Right lobe of liver (tissue), 6 donors: ENCODE measurements around the gene ATP11B. TPM values are rescaled to one million over a fixed set of nuclear protein-coding genes. Genes with fewer than 3 reads are reported as not detected.
A peak's percentile ranks its signal among the peaks of the same experiment; 100 is the strongest.

Source experiments
- ATAC-seq, 4 donors: fragments of 200-7000 bp; cut with Tn5 transposase; one replicate each; pipeline ENCODE4 v1.9.1; 2020; ENCODE audit warnings: mild to moderate bottlenecking in 4 of 4, moderate library complexity in 4 of 4
- DNase-seq, 3 donors: peaks; one replicate each; pipeline ENCODE4 v3.0.0-alpha.2; 2020
- H3K27ac ChIP-seq, 3 donors: fragments of 200-600 bp; one replicate each; pipeline ENCODE4 v1.8.0; 2022
- H3K27me3 ChIP-seq, 2 donors: fragments of 200-600 bp; one replicate each; pipeline ENCODE4 v1.8.0; 2022
- H3K36me3 ChIP-seq, 4 donors: fragments of 200-600 bp; sonication (generic) in 1 of 4; one replicate each; pipeline versions ENCODE4 v1.5.1 to v1.8.0; 2017 to 2022; ENCODE audit warnings: control low read depth in 1 of 4
- H3K4me1 ChIP-seq, 4 donors: fragments of 200-600 bp; sonication (generic) in 1 of 4; one replicate each; pipeline versions ENCODE4 v1.5.1 to v1.8.0; 2017 to 2022; ENCODE audit warnings: control low read depth in 1 of 4
- H3K4me3 ChIP-seq, 3 donors: fragments of 200-600 bp; one replicate each; pipeline ENCODE4 v1.8.0; 2022
- H3K9me3 ChIP-seq, 4 donors: fragments of 200-600 bp; sonication (generic) in 1 of 4; one replicate each; pipeline versions ENCODE4 v1.5.1 to v1.8.0; 2017 to 2022; ENCODE audit warnings: control low read depth in 1 of 4
- POLR2A ChIP-seq: fragments of 450-650 bp; IDR thresholded peaks from one replicate; pipeline ENCODE4 v1.6.1; 2017; ENCODE audit warnings: antibody characterized with exemption, mild to moderate bottlenecking
- WGBS: methylation state at CpG from one replicate; pipeline ENCODE4 v1.1.6; 2018; ENCODE audit warnings: low coverage, low lambda C conversion rate; ENCODE audit not compliant: insufficient coverage; ENCODE audit errors: missing lambda C conversion rate; 5-methylcytosine and 5-hydroxymethylcytosine counted together
- intact Hi-C, 2 donors: fragments of 100-400 bp; cut with DNase I; formaldehyde crosslinking; loops; one replicate each; pipeline versions ENCODE4 v1.11.2 to v1.14.1; 2022
- total RNA-seq, 6 experiments: library from RNA; depleted of rRNA in 2 of 6; stranded (reverse); fragments of >200 nt in 2 of 6; fragmentation: NEBNext Ultra II Directional in 3 of 6; extraction: Animal tissue kit (Norgen Biotek cat#: 25700) in 3 of 6; gene quantifications; one replicate each; pipeline versions ENCODE4 v1.1.0 to v1.2.4, GENCODE V29; 2016 to 2023
- TF ChIP-seq, protein P1 (sequence below), 4 donors: fragments of 200-600 bp in 3 of 4; fragments of 450-650 bp in 1 of 4; IDR thresholded peaks; one replicate each; pipeline versions ENCODE4 v1.5.1 to v1.8.0; 2016 to 2022; ENCODE audit warnings: antibody characterized with exemption in 4 of 4, mild to moderate bottlenecking in 2 of 4
- donor health status: DM: no; HTN: yes; CAD: no.
- donor health status: DM: no; HTN: no; CAD: no.
- donor health status: DM: no; HTN: no; CAD: no.
- donor health status: DM: no; HTN: yes; CAD: no.
- donor health status: DM: no; HTN: yes; CAD: no.

ATP11B gene
- total RNA-seq, 6 experiments from 2014 or later = 25.1 to 36.3 (median 27.8) TPM

DNA sequence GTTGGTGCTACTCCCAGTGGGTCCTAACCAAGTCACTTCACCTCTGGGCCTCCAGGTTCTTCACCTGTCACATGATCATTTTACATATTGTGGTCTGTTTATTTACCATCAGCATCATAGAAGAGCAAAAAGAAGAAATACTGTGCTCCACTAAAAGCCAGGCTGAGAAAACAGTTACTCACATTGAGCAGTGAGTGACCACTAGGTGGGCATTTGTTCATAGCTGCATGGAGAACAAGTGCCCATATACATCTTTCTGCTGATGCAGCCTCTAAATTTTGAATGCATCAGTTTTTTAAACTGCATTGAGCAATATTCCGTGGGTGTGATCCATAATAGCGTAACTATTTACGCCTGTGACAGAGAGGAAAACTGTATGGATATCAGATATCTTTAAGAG lies 110.9 kb downstream of the ATP11B start:
- no peak for ATAC-seq
- no peak for DNase-seq
- Histone ChIP-seq H3K4me1 (no peaks in the 10 kb centered on the region), H3K27ac (no peak overlapping the region), H3K27me3 (no peaks in the 10 kb centered on the region), H3K9me3 (no peaks in the 10 kb centered on the region), H3K36me3 (peaks cover 0 to 10% (median 1%) of the 10 kb centered on the region in 4 donors), H3K4me3 (no peak overlapping the region)
- intact Hi-C loops = no loop called here
- TF ChIP-seq, protein P1, sequence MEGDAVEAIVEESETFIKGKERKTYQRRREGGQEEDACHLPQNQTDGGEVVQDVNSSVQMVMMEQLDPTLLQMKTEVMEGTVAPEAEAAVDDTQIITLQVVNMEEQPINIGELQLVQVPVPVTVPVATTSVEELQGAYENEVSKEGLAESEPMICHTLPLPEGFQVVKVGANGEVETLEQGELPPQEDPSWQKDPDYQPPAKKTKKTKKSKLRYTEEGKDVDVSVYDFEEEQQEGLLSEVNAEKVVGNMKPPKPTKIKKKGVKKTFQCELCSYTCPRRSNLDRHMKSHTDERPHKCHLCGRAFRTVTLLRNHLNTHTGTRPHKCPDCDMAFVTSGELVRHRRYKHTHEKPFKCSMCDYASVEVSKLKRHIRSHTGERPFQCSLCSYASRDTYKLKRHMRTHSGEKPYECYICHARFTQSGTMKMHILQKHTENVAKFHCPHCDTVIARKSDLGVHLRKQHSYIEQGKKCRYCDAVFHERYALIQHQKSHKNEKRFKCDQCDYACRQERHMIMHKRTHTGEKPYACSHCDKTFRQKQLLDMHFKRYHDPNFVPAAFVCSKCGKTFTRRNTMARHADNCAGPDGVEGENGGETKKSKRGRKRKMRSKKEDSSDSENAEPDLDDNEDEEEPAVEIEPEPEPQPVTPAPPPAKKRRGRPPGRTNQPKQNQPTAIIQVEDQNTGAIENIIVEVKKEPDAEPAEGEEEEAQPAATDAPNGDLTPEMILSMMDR (IDR thresholded peaks at IDR 0.05) = peak in 1 of 4 donors; percentile 3
- TF ChIP-seq POLR2A = no peak
- WGBS = 77% methylated on average over 2 of the region's 3 CpGs

GRCh38 chr3:182905623-182906022 lies 112.3 kb downstream of the ATP11B start:
- Histone ChIP-seq H3K27ac (no peak overlapping the region), H3K36me3 (peaks cover 0 to 10% (median 1%) of the 10 kb centered on the region in 4 donors), H3K27me3 (no peaks in the 10 kb centered on the region), H3K4me1 (no peaks in the 10 kb centered on the region), H3K4me3 (no peak overlapping the region), H3K9me3 (no peaks in the 10 kb centered on the region)
- TF ChIP-seq, protein P1 (IDR thresholded peaks at IDR 0.05) = no peak
- no peak for TF ChIP-seq POLR2A
- 91% methylated on average over 4 of the region's 4 CpGs for WGBS
- intact Hi-C loops = no loop called here
- no peak for DNase-seq
- no peak for ATAC-seq

DNA sequence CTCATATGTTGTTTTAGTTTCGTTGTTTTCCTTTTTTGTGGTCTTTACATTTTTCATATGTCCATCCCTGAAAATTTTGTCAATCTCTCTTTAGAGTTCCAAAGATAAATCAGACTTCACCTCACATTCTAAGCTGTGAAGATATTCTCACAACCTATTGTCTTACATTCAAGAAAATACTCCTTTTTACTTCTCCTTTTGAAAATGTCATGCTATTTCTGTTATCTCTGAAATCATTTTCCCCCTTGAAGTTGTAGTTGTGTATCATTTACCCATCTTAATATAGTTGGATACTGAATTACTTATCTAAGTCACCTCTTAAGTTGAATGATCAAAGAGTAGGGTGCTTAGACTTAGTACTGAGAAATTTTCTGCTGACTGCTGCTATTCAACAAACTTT lies 112.7 kb downstream of the ATP11B start:
- H3K4me3 ChIP-seq = no peak overlapping the region
- 100% methylated on average over 1 of the region's 1 CpG for WGBS
- no peaks in the 10 kb centered on the region for H3K27me3 ChIP-seq
- no peaks in the 10 kb centered on the region for H3K4me1 ChIP-seq
- peaks cover 0 to 10% (median 1%) of the 10 kb centered on the region in 4 donors for H3K36me3 ChIP-seq
- intact Hi-C loops = no loop called here
- H3K27ac ChIP-seq = no peak overlapping the region
- ATAC-seq = no peak
- no peak for DNase-seq
- TF ChIP-seq, protein P1 (IDR thresholded peaks at IDR 0.05) = no peak
- no peak for TF ChIP-seq POLR2A
- H3K9me3 ChIP-seq = no peaks in the 10 kb centered on the region

GRCh38 chr3:182908471-182908870 lies 115.2 kb downstream of the ATP11B start:
- Histone ChIP-seq H3K9me3 (no peaks in the 10 kb centered on the region), H3K36me3 (peaks cover 0 to 10% (median 0%) of the 10 kb centered on the region in 4 donors), H3K4me1 (no peaks in the 10 kb centered on the region), H3K4me3 (no peak overlapping the region), H3K27ac (no peak overlapping the region), H3K27me3 (no peaks in the 10 kb centered on the region)
- ATAC-seq (no peak), DNase-seq (no peak)
- intact Hi-C loops = no loop called here
- no peak for TF ChIP-seq POLR2A
- TF ChIP-seq, protein P1 (IDR thresholded peaks at IDR 0.05) = no peak
- WGBS = 100% methylated on average over 1 of the region's 1 CpG
